H1 (cell line): ENCODE data around the gene KCNQ1. TPM values are rescaled to one million over a fixed set of nuclear protein-coding genes. Genes with fewer than 3 reads are reported as not detected.

ENCODE experiments used
- CTCF ChIA-PET: fragments of 300-600 bp; sonication (Branson Sonifier 250); formaldehyde crosslinking; loops from one replicate; lab custom pipeline; 2021; ENCODE audit not compliant: partially characterized antibody; lab: Charles Lee
- POLR2A ChIA-PET: fragments of 300-600 bp; sonication (Branson Sonifier 250); formaldehyde crosslinking; loops from one replicate; lab custom pipeline; 2021; ENCODE audit warnings: inconsistent platforms; ENCODE audit not compliant: partially characterized antibody; lab: Charles Lee
- DNase-seq, 2 experiments: peaks; one replicate each; pipeline versions ENCODE4 v3.0.0 to v3.0.0-alpha.2; 2010 to 2022; ENCODE audit warnings: low spot score in 2 of 2, low read depth in 1 of 2, mixed read lengths in 1 of 2
- FAIRE-seq: peaks from 2 replicates; lab custom pipeline; 2011; peaks lifted over from hg19 to GRCh38; lab: Jason Lieb, UNC
- H2AFZ ChIP-seq: 2 replicates; pipeline ENCODE4 v1.8.1; 2012; ENCODE audit warnings: low read length, inconsistent platforms
- H2AK5ac ChIP-seq: 2 replicates; pipeline ENCODE4 v1.6.1; 2013; ENCODE audit warnings: low read depth, low read length
- H2BK120ac ChIP-seq: replicated peaks from 2 replicates; pipeline ENCODE3; 2013; ENCODE audit warnings: low read depth, low read length, inconsistent platforms
- H2BK12ac ChIP-seq: 2 replicates; pipeline ENCODE4 v1.6.1; 2013; ENCODE audit warnings: low read depth, low read length
- H2BK15ac ChIP-seq: 2 replicates; pipeline ENCODE4 v1.6.1; 2013; ENCODE audit warnings: low read length
- H2BK20ac ChIP-seq: 2 replicates; pipeline ENCODE4 v1.6.1; 2013; ENCODE audit warnings: low read length
- H2BK5ac ChIP-seq: 2 replicates; pipeline ENCODE4 v1.6.1; 2013; ENCODE audit warnings: low read depth, low read length
- H3K14ac ChIP-seq: 2 replicates; pipeline ENCODE4 v1.6.1; 2013; ENCODE audit warnings: inconsistent platforms; ENCODE audit not compliant: insufficient read length
- H3K18ac ChIP-seq: 2 replicates; pipeline ENCODE4 v1.6.1; 2013; ENCODE audit warnings: low read length; ENCODE audit errors: extremely low read depth
- H3K23ac ChIP-seq: 2 replicates; pipeline ENCODE4 v1.6.1; 2013; ENCODE audit warnings: inconsistent platforms; ENCODE audit not compliant: insufficient read length
- H3K23me2 ChIP-seq: 2 replicates; pipeline ENCODE4 v1.6.1; 2013; ENCODE audit warnings: low read depth, low read length
- H3K27ac ChIP-seq: 2 replicates; pipeline ENCODE4 v1.6.1; 2011; ENCODE audit warnings: low read depth, low read length, inconsistent platforms
- H3K27me3 ChIP-seq, 4 experiments: replicated peaks in 1 of 4; 1 replicate in 1 of 4; 2 replicates in 3 of 4; pipeline versions ENCODE4 v1.6.1 to v1.8.1; 2011 to 2013; ENCODE audit warnings: low read length in 3 of 4, mild to moderate bottlenecking in 3 of 4, inconsistent platforms in 2 of 4, mixed read lengths in 2 of 4, moderate library complexity in 1 of 4; ENCODE audit not compliant: control insufficient read depth in 3 of 4, insufficient read depth in 3 of 4; ENCODE audit errors: extremely low read depth in 1 of 4
- H3K36me3 ChIP-seq, 4 experiments: 2 replicates each; pipeline versions ENCODE4 v1.6.1 to v1.8.1; 2011 to 2013; ENCODE audit warnings: mild to moderate bottlenecking in 4 of 4, low read length in 3 of 4, moderate library complexity in 2 of 4, control low read depth in 1 of 4, inconsistent platforms in 1 of 4; ENCODE audit not compliant: insufficient read depth in 4 of 4, control insufficient read depth in 2 of 4
- H3K4ac ChIP-seq: replicated peaks from 2 replicates; pipeline ENCODE3; 2013; ENCODE audit warnings: low read length, low read depth, mixed read lengths, inconsistent platforms; ENCODE audit not compliant: insufficient read length
- H3K4me1 ChIP-seq, 4 experiments: replicated peaks in 1 of 4; 1 replicate in 1 of 4; 2 replicates in 3 of 4; pipeline versions ENCODE4 v1.6.1 to v1.8.1; 2011 to 2013; ENCODE audit warnings: low read length in 3 of 4, inconsistent platforms in 2 of 4, mixed read lengths in 1 of 4; ENCODE audit not compliant: insufficient read depth in 4 of 4, control insufficient read depth in 3 of 4
- H3K4me2 ChIP-seq, 2 experiments: 2 replicates each; pipeline versions ENCODE4 v1.6.1 to v1.8.1; 2011 to 2013; ENCODE audit warnings: low read depth in 2 of 2, low read length in 2 of 2, control low read depth in 1 of 2, inconsistent platforms in 1 of 2, mild to moderate bottlenecking in 1 of 2; ENCODE audit not compliant: insufficient read depth in 1 of 2
- H3K4me3 ChIP-seq, 4 experiments: fragments of 200-600, 300-600 bp in 1 of 4; sonication (generic), shearing (Covaris generic), sonication (Bioruptor Twin) in 1 of 4; 2 replicates each; pipeline versions ENCODE4 v1.5.1 to v1.8.1; 2011 to 2016; ENCODE audit warnings: low read length in 4 of 4, low read depth in 3 of 4, control low read depth in 2 of 4, inconsistent platforms in 2 of 4, mild to moderate bottlenecking in 2 of 4, mixed read lengths in 1 of 4, moderate library complexity in 1 of 4; ENCODE audit not compliant: insufficient read depth in 2 of 4; ENCODE audit errors: extremely low read depth in 1 of 4
- H3K56ac ChIP-seq: replicated peaks from 2 replicates; pipeline ENCODE3; 2013; ENCODE audit warnings: low read depth, mild to moderate bottlenecking, mixed read lengths, low read length, inconsistent platforms; ENCODE audit not compliant: insufficient read length
- H3K79me1 ChIP-seq: 2 replicates; pipeline ENCODE4 v1.6.1; 2013; ENCODE audit warnings: low read depth, low read length, control low read depth
- H3K79me2 ChIP-seq, 2 experiments: 2 replicates each; pipeline versions ENCODE4 v1.6.1 to v1.8.1; 2012 to 2013; ENCODE audit warnings: low read length in 2 of 2, mild to moderate bottlenecking in 2 of 2, inconsistent platforms in 1 of 2; ENCODE audit not compliant: insufficient read depth in 2 of 2, control insufficient read depth in 1 of 2
- H3K9ac ChIP-seq, 4 experiments: replicated peaks in 1 of 4; 1 replicate in 1 of 4; 2 replicates in 3 of 4; pipeline versions ENCODE4 v1.6.1 to v1.8.1; 2011 to 2013; ENCODE audit warnings: low read depth in 3 of 4, low read length in 3 of 4, control low read depth in 2 of 4, mild to moderate bottlenecking in 2 of 4, moderate library complexity in 2 of 4, inconsistent platforms in 1 of 4; ENCODE audit errors: extremely low read depth in 1 of 4
- H3K9me3 ChIP-seq, 2 experiments: 2 replicates each; pipeline versions ENCODE4 v1.6.1 to v1.8.1; 2012 to 2013; ENCODE audit warnings: mild to moderate bottlenecking in 2 of 2, moderate library complexity in 2 of 2, control low read depth in 1 of 2, inconsistent platforms in 1 of 2, low read depth in 1 of 2, low read length in 1 of 2, mixed read lengths in 1 of 2; ENCODE audit not compliant: insufficient read depth in 2 of 2
- H4K20me1 ChIP-seq, 2 experiments: replicated peaks in 1 of 2; 2 replicates each; pipeline versions ENCODE3 to v1.8.1; 2011 to 2013; ENCODE audit warnings: inconsistent platforms in 2 of 2, low read length in 2 of 2, mild to moderate bottlenecking in 1 of 2; ENCODE audit not compliant: insufficient read depth in 2 of 2, control insufficient read depth in 1 of 2
- H4K5ac ChIP-seq: 2 replicates; pipeline ENCODE4 v1.6.1; 2013; ENCODE audit warnings: low read length, low read depth, mixed read lengths, inconsistent platforms; ENCODE audit not compliant: insufficient read length
- H4K8ac ChIP-seq: 2 replicates; pipeline ENCODE4 v1.8.0; 2013; ENCODE audit warnings: mild to moderate bottlenecking, moderate library complexity, low read length, inconsistent platforms; ENCODE audit not compliant: insufficient read depth; ENCODE audit errors: extremely low read depth
- H4K91ac ChIP-seq: replicated peaks from 2 replicates; pipeline ENCODE3; 2013; ENCODE audit warnings: low read length, mixed read lengths, inconsistent platforms; ENCODE audit not compliant: insufficient read length
- BACH1 ChIP-seq: IDR thresholded peaks from 2 replicates; pipeline ENCODE4 v1.6.1; 2012; ENCODE audit warnings: low read length, improper control_type of control experiment
- WGBS, 2 experiments: shearing (Covaris generic) in 1 of 2; methylation state at CpG; one replicate each; pipeline versions ENCODE4 v1.1.6 to v1.1.7; 2013 to 2015; ENCODE audit warnings: low lambda C conversion rate in 2 of 2, mixed read lengths in 2 of 2, inconsistent platforms in 1 of 2, low coverage in 1 of 2, missing lambda C conversion rate in 1 of 2; ENCODE audit not compliant: insufficient replicate concordance in 2 of 2, insufficient coverage in 1 of 2, insufficient read length in 1 of 2; ENCODE audit errors: extremely low coverage in 1 of 2, missing lambda C conversion rate in 1 of 2; 5-methylcytosine and 5-hydroxymethylcytosine counted together
- polyA plus RNA-seq, 7 experiments: library from polyadenylated mRNA; depleted of rRNA in 3 of 7; stranded (reverse) in 5 of 7; unstranded in 2 of 7; fragments of >200 nt in 5 of 7; fragments of 200-250 nt in 2 of 7; gene quantifications; 1 replicate in 5 of 7; 2 replicates in 1 of 7; 4 replicates in 1 of 7; pipeline versions ENCODE4 v1.2.1 to v1.2.3, GENCODE V29; 2011 to 2013; ENCODE audit warnings: missing spikeins in 2 of 7, mixed read lengths in 2 of 7
- total RNA-seq: library from RNA; stranded (reverse); fragmentation: NEBNext Ultra II Directional; extraction: Animal tissue kit (Norgen Biotek cat#: 25700); gene quantifications from 2 replicates; pipeline ENCODE4 v1.2.1, GENCODE V29; 2021

KCNQ1 gene
- total and polyA plus RNA-seq, 2 of the 8 experiments (the other 6 are each of a cell fraction or from before 2014, with no cell fraction given): 1.9 to 2.0 TPM

DNA sequence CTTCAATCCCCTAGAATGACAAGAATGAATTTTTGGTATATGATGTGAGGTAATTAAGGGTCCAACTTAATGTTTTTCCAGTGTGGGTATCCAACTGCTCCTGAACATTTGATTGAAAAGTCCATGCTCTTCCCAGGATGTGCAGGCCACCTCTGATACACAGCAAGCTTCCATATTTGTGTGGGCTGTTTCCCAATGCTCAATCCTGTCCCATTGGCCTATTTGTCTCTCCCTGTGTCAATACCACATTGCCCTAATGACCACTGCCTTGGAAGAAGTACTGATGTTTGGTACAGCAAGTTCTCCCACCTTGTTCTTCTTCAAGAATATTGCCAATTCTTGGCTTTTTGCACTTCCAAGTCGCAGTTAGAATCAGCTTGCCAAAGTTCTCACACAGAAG lies 212.1 kb downstream of the KCNQ1 start:
- FAIRE-seq: no peak
- H3K4ac ChIP-seq: no peak overlapping the region
- H3K4me2 ChIP-seq: no peak overlapping the region
- H3K23ac ChIP-seq: no peak overlapping the region
- H4K8ac ChIP-seq: no peak overlapping the region
- H2AK5ac ChIP-seq: no peak overlapping the region
- H3K27ac ChIP-seq: no peak overlapping the region
- no peaks in the 10 kb centered on the region for H3K4me1 ChIP-seq
- H3K56ac ChIP-seq: no peak overlapping the region
- no peak overlapping the region for H2AFZ ChIP-seq
- no peaks in the 10 kb centered on the region for H3K79me2 ChIP-seq
- H4K20me1 ChIP-seq: no peaks in the 10 kb centered on the region
- H2BK15ac ChIP-seq: no peak overlapping the region
- 81% methylated on average over 1 of the region's 1 CpG; no CpG with 5 or more reads in 1 of the 2 experiments for WGBS, 2 experiments
- H3K9me3 ChIP-seq: peaks cover 85 to 86% of the 10 kb centered on the region in 2 experiments
- ChIA-PET POLR2A (interaction anchor here (0.7 kb wide), 1 partner anchor 37 kb away, joined by 3 read pairs; no protein-coding TSS in a partner anchor), CTCF (no interaction called here)
- no peak overlapping the region for H4K91ac ChIP-seq
- no peak overlapping the region for H2BK5ac ChIP-seq
- H2BK120ac ChIP-seq: no peak overlapping the region
- H4K5ac ChIP-seq: no peak overlapping the region
- H3K36me3 ChIP-seq: peaks cover 0 to 4% (median 0%) of the 10 kb centered on the region in 4 experiments; a peak in 1 of 8 replicates
- no peak overlapping the region for H3K4me3 ChIP-seq
- no peaks in the 10 kb centered on the region for H3K23me2 ChIP-seq
- peaks cover 8 to 55% (median 34%) of the 10 kb centered on the region in 4 experiments for H3K27me3 ChIP-seq
- H3K79me1 ChIP-seq: no peaks in the 10 kb centered on the region
- H2BK12ac ChIP-seq: no peak overlapping the region
- no peak overlapping the region for H3K9ac ChIP-seq
- H3K14ac ChIP-seq: no peak overlapping the region
- no peak overlapping the region for H2BK20ac ChIP-seq
- DNase-seq: no peak
- H3K18ac ChIP-seq: no peak overlapping the region
- TF ChIP-seq BACH1: no peak
